Activated CD4-positive, alpha-beta memory T cell treated with anti-CD3 and anti-CD28 coated beads, Interleukin-2, amount 10 ng/mL, durations not matched to agents 7 days and 5 days (primary cell): ENCODE data around the gene DRG2. TPM values are rescaled to one million over a fixed set of nuclear protein-coding genes. Genes with fewer than 3 reads are reported as not detected.

Source experiments
- CTCF ChIA-PET: fragments of 350-600 bp; sonication (Branson Sonifier 250); formaldehyde crosslinking; loops from one replicate; lab custom pipeline; 2021; ENCODE audit warnings: antibody characterized with exemption, inconsistent platforms; lab: Charles Lee
- POLR2A ChIA-PET: fragments of 350-600 bp; sonication (Branson Sonifier 250); formaldehyde crosslinking; loops from one replicate; lab custom pipeline; 2021; ENCODE audit warnings: antibody characterized with exemption; lab: Charles Lee
- DNase-seq: peaks from one replicate; pipeline ENCODE4 v3.0.0-alpha.2; 2020
- H3K27ac Mint-ChIP-seq: one replicate; pipeline ENCODE4 v1.8.0; 2021; ENCODE audit warnings: mild to moderate bottlenecking, mixed read lengths
- H3K27me3 Mint-ChIP-seq: one replicate; pipeline ENCODE4 v1.8.0; 2021; ENCODE audit warnings: mixed read lengths
- H3K36me3 Mint-ChIP-seq: one replicate; pipeline ENCODE4 v1.8.0; 2021; ENCODE audit warnings: low read depth, mixed read lengths
- H3K4me1 Mint-ChIP-seq: one replicate; pipeline ENCODE4 v1.8.0; 2021; ENCODE audit warnings: mixed read lengths
- H3K4me3 Mint-ChIP-seq: one replicate; pipeline ENCODE4 v1.8.0; 2021; ENCODE audit warnings: mild to moderate bottlenecking, mixed read lengths
- H3K9me3 Mint-ChIP-seq: one replicate; pipeline ENCODE4 v1.8.0; 2021; ENCODE audit warnings: mixed read lengths
- total RNA-seq, 2 experiments: library from RNA; stranded (reverse); gene quantifications; one replicate each; pipeline ENCODE4 v1.2.3, GENCODE V29; 2021

The DRG2 gene
- total RNA-seq, 2 experiments from 2014 or later, result 46.3 to 46.5 TPM

GRCh38 chr17:18143044-18143936, 55.5 kb downstream of the DRG2 start:
- Mint-ChIP-seq H3K27me3 (peaks cover 1% of the 10 kb centered on the region), H3K4me1 (peaks cover 3% of the 10 kb centered on the region), H3K9me3 (no peaks in the 10 kb centered on the region), H3K4me3 (no peak overlapping the region), H3K36me3 (no peaks in the 10 kb centered on the region), H3K27ac (no peak overlapping the region)
- POLR2A ChIA-PET, result interaction anchor here (1.0 kb wide), 1 partner anchor 43 kb away, joined by 3 read pairs; no protein-coding TSS in a partner anchor
- no peak for DNase-seq
- CTCF ChIA-PET, result interaction anchor here (1.0 to 1.4 kb wide), 2 partner anchors 10 to 12 kb away, joined by 3 to 5 read pairs; no protein-coding TSS in a partner anchor

- Mint-ChIP-seq H3K36me3 (no peaks in the 10 kb centered on the region), H3K4me1 (peaks cover 3% of the 10 kb centered on the region), H3K4me3 (no peak overlapping the region), H3K9me3 (no peaks in the 10 kb centered on the region), H3K27me3 (peaks cover 1% of the 10 kb centered on the region), H3K27ac (no peak overlapping the region)
- POLR2A ChIA-PET, result no interaction called here
- CTCF ChIA-PET, result interaction anchor here (0.8 kb wide), 1 partner anchor 15 kb away, joined by 3 read pairs; no protein-coding TSS in a partner anchor
- DNase-seq, result no peak
These were observed 56.5 kb downstream of the DRG2 start for GRCh38 chr17:18144261-18144660.

- H3K27me3 Mint-ChIP-seq, result peaks cover 1% of the 10 kb centered on the region
- CTCF ChIA-PET, result interaction anchor here (0.8 kb wide), 1 partner anchor 16 kb away, joined by 3 read pairs; no protein-coding TSS in a partner anchor
These were observed 57.1 kb downstream of the DRG2 start for GRCh38 chr17:18144855-18145254.

GRCh38 chr17:18145811-18146210, 58.1 kb downstream of the DRG2 start:
- Mint-ChIP-seq H3K36me3 (no peaks in the 10 kb centered on the region), H3K27me3 (peaks cover 1% of the 10 kb centered on the region), H3K9me3 (no peaks in the 10 kb centered on the region), H3K4me1 (peaks cover 3% of the 10 kb centered on the region), H3K4me3 (no peak overlapping the region), H3K27ac (no peak overlapping the region)
- CTCF ChIA-PET, result no interaction called here
- DNase-seq, result no peak
- POLR2A ChIA-PET, result interaction anchor here (0.5 kb wide), 1 partner anchor 206 kb away, joined by 3 read pairs; no protein-coding TSS in a partner anchor

More at GRCh38 chr17:18144855-18145254, 57.1 kb downstream of the DRG2 start:
- DNase-seq, result no peak
- Mint-ChIP-seq H3K36me3 (no peaks in the 10 kb centered on the region), H3K27ac (no peak overlapping the region), H3K4me1 (peaks cover 3% of the 10 kb centered on the region), H3K4me3 (no peak overlapping the region), H3K9me3 (no peaks in the 10 kb centered on the region)
- POLR2A ChIA-PET, result no interaction called here

- H3K36me3 Mint-ChIP-seq, result no peaks in the 10 kb centered on the region
- ChIA-PET POLR2A (no interaction called here), CTCF (no interaction called here)
- no peak overlapping the region for H3K4me3 Mint-ChIP-seq
- peaks cover under 1% of the 10 kb centered on the region for H3K4me1 Mint-ChIP-seq
- no peak overlapping the region for H3K27ac Mint-ChIP-seq
- no peaks in the 10 kb centered on the region for H3K9me3 Mint-ChIP-seq
- H3K27me3 Mint-ChIP-seq, result peaks cover 1% of the 10 kb centered on the region
- no peak for DNase-seq
These were observed 58.5 kb downstream of the DRG2 start for GRCh38 chr17:18146259-18146658.

- Mint-ChIP-seq H3K27ac (no peak overlapping the region), H3K9me3 (no peaks in the 10 kb centered on the region), H3K4me1 (no peaks in the 10 kb centered on the region), H3K36me3 (no peaks in the 10 kb centered on the region), H3K27me3 (peaks cover under 1% of the 10 kb centered on the region), H3K4me3 (no peak overlapping the region)
- POLR2A ChIA-PET, result no interaction called here
- DNase-seq, result no peak
- CTCF ChIA-PET, result no interaction called here
These were observed 59.2 kb downstream of the DRG2 start for GRCh38 chr17:18146980-18147379.

- no peaks in the 10 kb centered on the region for H3K9me3 Mint-ChIP-seq
- peaks cover 4% of the 10 kb centered on the region for H3K27me3 Mint-ChIP-seq
- ChIA-PET POLR2A (no interaction called here), CTCF (no interaction called here)
- H3K4me3 Mint-ChIP-seq, result no peak overlapping the region
- H3K36me3 Mint-ChIP-seq, result no peaks in the 10 kb centered on the region
- peaks cover 2% of the 10 kb centered on the region for H3K4me1 Mint-ChIP-seq
- DNase-seq, result no peak
- H3K27ac Mint-ChIP-seq, result no peak overlapping the region
These were observed 60.8 kb downstream of the DRG2 start for GRCh38 chr17:18148586-18148985.

- Mint-ChIP-seq H3K4me3 (no peak overlapping the region), H3K9me3 (no peaks in the 10 kb centered on the region), H3K27me3 (peaks cover 4% of the 10 kb centered on the region), H3K27ac (no peak overlapping the region), H3K4me1 (peaks cover 5% of the 10 kb centered on the region), H3K36me3 (no peaks in the 10 kb centered on the region)
- POLR2A ChIA-PET, result interaction anchor here (0.8 kb wide), 1 partner anchor 28 kb away, joined by 3 read pairs; no protein-coding TSS in a partner anchor
- CTCF ChIA-PET, result no interaction called here
- DNase-seq, result no peak
These were observed 63.5 kb downstream of the DRG2 start for GRCh38 chr17:18151290-18151689.

GRCh38 chr17:18155179-18155578, 67.4 kb downstream of the DRG2 start:
- H3K27me3 Mint-ChIP-seq, result peaks cover 5% of the 10 kb centered on the region
- peaks cover 12% of the 10 kb centered on the region for H3K4me1 Mint-ChIP-seq
- POLR2A ChIA-PET, result no interaction called here
- no peaks in the 10 kb centered on the region for H3K9me3 Mint-ChIP-seq
- H3K4me3 Mint-ChIP-seq, result no peak overlapping the region
- no peak for DNase-seq
- no peak overlapping the region for H3K27ac Mint-ChIP-seq
- CTCF ChIA-PET, result interaction anchor here (1.2 kb wide), 1 partner anchor 13 kb away, joined by 3 read pairs; no protein-coding TSS in a partner anchor
- no peaks in the 10 kb centered on the region for H3K36me3 Mint-ChIP-seq

- H3K27me3 Mint-ChIP-seq, result peaks cover 5% of the 10 kb centered on the region
- POLR2A ChIA-PET, result interaction anchor here (2.3 kb wide), 1 partner anchor 25 kb away, joined by 11 read pairs; no protein-coding TSS in a partner anchor
These were observed 68.6 kb downstream of the DRG2 start for GRCh38 chr17:18156171-18156975.

GRCh38 chr17:18156976-18157280, 69.2 kb downstream of the DRG2 start:
- H3K27ac Mint-ChIP-seq, result no peak overlapping the region
- DNase-seq, result no peak
- no peak overlapping the region for H3K4me3 Mint-ChIP-seq
- H3K27me3 Mint-ChIP-seq, result peaks cover 5% of the 10 kb centered on the region
- peaks cover 12% of the 10 kb centered on the region for H3K4me1 Mint-ChIP-seq
- no peaks in the 10 kb centered on the region for H3K9me3 Mint-ChIP-seq
- no peaks in the 10 kb centered on the region for H3K36me3 Mint-ChIP-seq
- ChIA-PET CTCF (no interaction called here), POLR2A (interaction anchor here (2.3 kb wide), 1 partner anchor 25 kb away, joined by 11 read pairs; no protein-coding TSS in a partner anchor)

More at GRCh38 chr17:18156171-18156975, 68.6 kb downstream of the DRG2 start:
- CTCF ChIA-PET, result interaction anchor here (1.2 kb wide), 1 partner anchor 14 kb away, joined by 3 read pairs; no protein-coding TSS in a partner anchor
- H3K4me3 Mint-ChIP-seq, result no peak overlapping the region
- no peaks in the 10 kb centered on the region for H3K36me3 Mint-ChIP-seq
- no peak for DNase-seq
- H3K9me3 Mint-ChIP-seq, result no peaks in the 10 kb centered on the region
- H3K27ac Mint-ChIP-seq, result no peak overlapping the region
- peaks cover 12% of the 10 kb centered on the region for H3K4me1 Mint-ChIP-seq
